ENCODE data around the gene WIZ. TPM values are rescaled to one million over a fixed set of nuclear protein-coding genes. Genes with fewer than 3 reads are reported as not detected.

The WIZ gene
- total and polyA plus RNA-seq, 2 donors (not counting 1 experiment from before 2014, with no cell fraction given): 15.0 to 24.8 TPM

DNA sequence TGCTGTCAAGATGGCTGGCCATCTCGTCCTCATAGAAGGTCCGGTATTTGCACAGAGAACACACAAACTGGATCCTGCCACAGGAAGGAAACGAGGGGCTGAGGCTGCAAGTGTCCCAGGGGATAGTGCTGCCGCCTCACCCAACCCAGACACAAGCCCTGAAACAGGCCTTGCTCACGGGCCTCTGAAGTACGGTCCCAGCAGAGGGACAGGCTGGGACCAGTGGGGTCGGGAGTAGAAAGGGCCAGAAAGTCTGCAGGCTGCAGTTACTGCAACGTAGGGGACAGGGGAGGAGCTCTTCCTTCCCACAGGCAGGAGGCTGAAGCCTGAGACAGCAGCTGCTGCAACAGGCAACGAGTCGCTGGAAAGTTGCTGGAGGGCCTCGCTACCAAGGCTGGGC lies 52.0 kb downstream of the WIZ start:
- ChIA-PET POLR2A (no interaction called here), CTCF (no interaction called here)
- H3K4me3 ChIP-seq (ENCODE audit: control extremely low read depth in 1 of 5, extremely low read depth in 1 of 5, insufficient read depth in 1 of 5, low read depth in 2 of 5, low read length in 4 of 5): no peak overlapping the region
- H2AFZ ChIP-seq (ENCODE audit: insufficient read depth, low read depth, low read length, poor library complexity, severe bottlenecking): no peak overlapping the region
- H3K36me3 ChIP-seq (replicated peaks in 1 of 2; ENCODE audit: control extremely low read depth in 1 of 2, control insufficient read depth in 1 of 2, extremely low read depth in 1 of 2, insufficient read depth in 2 of 2, low read length in 1 of 2): peaks cover 4 to 78% of the 10 kb centered on the region in 2 experiments
- DNase-seq: no peak
- H3K4me1 Mint-ChIP-seq: peaks cover 3% of the 10 kb centered on the region
- H3K27me3 ChIP-seq (replicated peaks in 1 of 4; ENCODE audit: control extremely low read depth in 1 of 4, control insufficient read depth in 3 of 4, insufficient read depth in 4 of 4, low read length in 3 of 4): no peaks in the 10 kb centered on the region
- H4K20me1 ChIP-seq (ENCODE audit: control insufficient read depth, insufficient read depth, low read length, poor library complexity, severe bottlenecking): peaks cover 46% of the 10 kb centered on the region
- no peaks in the 10 kb centered on the region for H3K4me1 ChIP-seq (ENCODE audit: control insufficient read depth in 2 of 2, insufficient read depth in 2 of 2, low read length in 2 of 2)
- no peak overlapping the region for H3K27ac Mint-ChIP-seq
- WGBS (ENCODE audit: insufficient coverage): 59% methylated on average over 11 of the region's 11 CpGs
- H3K79me2 ChIP-seq (ENCODE audit: control insufficient read depth, insufficient read depth, low read length): peaks cover 44% of the 10 kb centered on the region
- TF ChIP-seq, protein P1, sequence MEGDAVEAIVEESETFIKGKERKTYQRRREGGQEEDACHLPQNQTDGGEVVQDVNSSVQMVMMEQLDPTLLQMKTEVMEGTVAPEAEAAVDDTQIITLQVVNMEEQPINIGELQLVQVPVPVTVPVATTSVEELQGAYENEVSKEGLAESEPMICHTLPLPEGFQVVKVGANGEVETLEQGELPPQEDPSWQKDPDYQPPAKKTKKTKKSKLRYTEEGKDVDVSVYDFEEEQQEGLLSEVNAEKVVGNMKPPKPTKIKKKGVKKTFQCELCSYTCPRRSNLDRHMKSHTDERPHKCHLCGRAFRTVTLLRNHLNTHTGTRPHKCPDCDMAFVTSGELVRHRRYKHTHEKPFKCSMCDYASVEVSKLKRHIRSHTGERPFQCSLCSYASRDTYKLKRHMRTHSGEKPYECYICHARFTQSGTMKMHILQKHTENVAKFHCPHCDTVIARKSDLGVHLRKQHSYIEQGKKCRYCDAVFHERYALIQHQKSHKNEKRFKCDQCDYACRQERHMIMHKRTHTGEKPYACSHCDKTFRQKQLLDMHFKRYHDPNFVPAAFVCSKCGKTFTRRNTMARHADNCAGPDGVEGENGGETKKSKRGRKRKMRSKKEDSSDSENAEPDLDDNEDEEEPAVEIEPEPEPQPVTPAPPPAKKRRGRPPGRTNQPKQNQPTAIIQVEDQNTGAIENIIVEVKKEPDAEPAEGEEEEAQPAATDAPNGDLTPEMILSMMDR (IDR thresholded peaks at IDR 0.05): no peak
- TF ChIP-seq EZH2 (IDR thresholded peaks at IDR 0.05; ENCODE audit: borderline replicate concordance, insufficient read depth, low read depth, low read length, poor library complexity, severe bottlenecking): no peak
- no peaks in the 10 kb centered on the region for H3K27me3 Mint-ChIP-seq
- no peak for ATAC-seq (ENCODE audit: low read depth)
- H3K9ac ChIP-seq (ENCODE audit: low read length): no peak overlapping the region
- H3K4me2 ChIP-seq (replicated peaks; ENCODE audit: low read depth, low read length, poor library complexity, severe bottlenecking): no peak overlapping the region
- no peak overlapping the region for H3K27ac ChIP-seq (ENCODE audit: low read length in 2 of 2)
- H3K9me3 ChIP-seq (ENCODE audit: control extremely low read depth in 1 of 3, control insufficient read depth in 2 of 3, insufficient read depth in 1 of 3, low read length in 2 of 3): no peaks in the 10 kb centered on the region
- no peaks in the 10 kb centered on the region for H3K9me3 Mint-ChIP-seq (ENCODE audit: insufficient read depth)
- intact Hi-C loops (cut with micrococcal nuclease): no loop called here
- H3K4me3 Mint-ChIP-seq: no peak overlapping the region

DNA sequence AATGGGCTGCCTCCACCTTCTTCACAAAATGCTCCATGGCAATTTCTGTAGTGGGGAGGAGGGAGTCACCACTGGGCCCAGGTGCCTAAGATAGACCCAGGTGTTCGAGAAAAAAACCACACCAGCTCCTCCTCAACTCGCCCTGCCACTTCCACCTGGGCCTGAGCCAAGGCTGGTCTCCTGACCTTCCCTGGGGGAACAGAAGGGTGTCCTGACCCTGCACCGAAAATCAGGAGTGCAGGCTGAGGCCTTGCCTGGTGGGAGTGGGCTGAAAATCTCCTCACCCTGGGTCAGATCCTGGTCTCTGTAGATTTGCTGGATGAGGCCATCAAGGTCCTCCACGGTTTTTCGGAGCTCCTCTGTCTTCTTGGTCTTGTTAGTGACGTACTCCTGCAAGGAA lies 52.5 kb downstream of the WIZ start:
- Histone ChIP-seq H3K27me3 (replicated peaks in 1 of 4; ENCODE audit: control extremely low read depth in 1 of 4, control insufficient read depth in 3 of 4, insufficient read depth in 4 of 4, low read length in 3 of 4) (no peaks in the 10 kb centered on the region), H3K79me2 (ENCODE audit: control insufficient read depth, insufficient read depth, low read length) (peaks cover 38% of the 10 kb centered on the region), H2AFZ (ENCODE audit: insufficient read depth, low read depth, low read length, poor library complexity, severe bottlenecking) (no peak overlapping the region), H3K36me3 (replicated peaks in 1 of 2; ENCODE audit: control extremely low read depth in 1 of 2, control insufficient read depth in 1 of 2, extremely low read depth in 1 of 2, insufficient read depth in 2 of 2, low read length in 1 of 2) (peaks cover 2 to 75% of the 10 kb centered on the region in 2 experiments), H4K20me1 (ENCODE audit: control insufficient read depth, insufficient read depth, low read length, poor library complexity, severe bottlenecking) (peaks cover 41% of the 10 kb centered on the region), H3K27ac (ENCODE audit: low read length in 2 of 2) (no peak overlapping the region), H3K4me2 (replicated peaks; ENCODE audit: low read depth, low read length, poor library complexity, severe bottlenecking) (no peak overlapping the region), H3K9ac (ENCODE audit: low read length) (no peak overlapping the region), H3K9me3 (ENCODE audit: control extremely low read depth in 1 of 3, control insufficient read depth in 2 of 3, insufficient read depth in 1 of 3, low read length in 2 of 3) (no peaks in the 10 kb centered on the region), H3K4me1 (ENCODE audit: control insufficient read depth in 2 of 2, insufficient read depth in 2 of 2, low read length in 2 of 2) (no peaks in the 10 kb centered on the region), H3K4me3 (ENCODE audit: control extremely low read depth in 1 of 5, extremely low read depth in 1 of 5, insufficient read depth in 1 of 5, low read depth in 2 of 5, low read length in 4 of 5) (no peak overlapping the region)
- peaks cover 2% of the 10 kb centered on the region for H3K4me1 Mint-ChIP-seq
- WGBS (ENCODE audit: insufficient coverage): 92% methylated on average over 6 of the region's 6 CpGs
- intact Hi-C loops (cut with micrococcal nuclease): no loop called here
- H3K9me3 Mint-ChIP-seq (ENCODE audit: insufficient read depth): no peaks in the 10 kb centered on the region
- TF ChIP-seq EZH2 (IDR thresholded peaks at IDR 0.05; ENCODE audit: borderline replicate concordance, insufficient read depth, low read depth, low read length, poor library complexity, severe bottlenecking): no peak
- TF ChIP-seq, protein P1 (IDR thresholded peaks at IDR 0.05): no peak
- no peak overlapping the region for H3K4me3 Mint-ChIP-seq
- no peaks in the 10 kb centered on the region for H3K27me3 Mint-ChIP-seq
- ChIA-PET POLR2A (no interaction called here), CTCF (no interaction called here)
- H3K27ac Mint-ChIP-seq: no peak overlapping the region
- DNase-seq: no peak
- ATAC-seq (ENCODE audit: low read depth): no peak

All from B cell (primary cell).